DND-41 (cell line): Measurements from ENCODE around the gene CAPN5.

Source experiments
- EZH2 ChIP-seq: IDR thresholded peaks from 3 replicates; pipeline ENCODE4 v1.6.1; 2012; ENCODE audit warnings: borderline replicate concordance, low read depth, mild to moderate bottlenecking, moderate library complexity, low read length, inconsistent platforms; ENCODE audit not compliant: severe bottlenecking
- TF ChIP-seq, protein P1 (sequence below): IDR thresholded peaks from 2 replicates; pipeline ENCODE4 v1.5.1; 2012; ENCODE audit warnings: borderline replicate concordance, low read length, moderate library complexity, mild to moderate bottlenecking; ENCODE audit not compliant: poor library complexity, severe bottlenecking; ENCODE audit errors: extremely low read depth

DNA sequence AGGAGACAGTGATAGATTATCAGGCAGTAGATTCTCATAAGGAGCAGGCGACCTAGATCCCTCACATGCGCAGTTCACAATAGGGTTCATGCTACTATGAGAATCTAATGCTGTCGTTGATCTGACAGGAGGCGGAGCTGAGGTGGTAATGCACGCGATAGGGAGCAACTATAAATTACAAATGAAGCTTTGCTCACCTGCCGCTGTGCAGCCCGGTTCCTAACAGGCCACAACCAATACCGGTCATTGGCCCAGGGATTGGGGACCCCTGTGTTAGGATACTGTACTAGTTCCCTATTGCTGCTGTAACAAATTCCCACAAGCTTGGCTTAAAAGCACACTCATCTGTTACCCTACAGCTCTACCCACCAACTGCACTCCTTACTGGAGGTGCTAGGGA lies 21.9 kb upstream of the CAPN5 start:
- TF ChIP-seq, protein P1, sequence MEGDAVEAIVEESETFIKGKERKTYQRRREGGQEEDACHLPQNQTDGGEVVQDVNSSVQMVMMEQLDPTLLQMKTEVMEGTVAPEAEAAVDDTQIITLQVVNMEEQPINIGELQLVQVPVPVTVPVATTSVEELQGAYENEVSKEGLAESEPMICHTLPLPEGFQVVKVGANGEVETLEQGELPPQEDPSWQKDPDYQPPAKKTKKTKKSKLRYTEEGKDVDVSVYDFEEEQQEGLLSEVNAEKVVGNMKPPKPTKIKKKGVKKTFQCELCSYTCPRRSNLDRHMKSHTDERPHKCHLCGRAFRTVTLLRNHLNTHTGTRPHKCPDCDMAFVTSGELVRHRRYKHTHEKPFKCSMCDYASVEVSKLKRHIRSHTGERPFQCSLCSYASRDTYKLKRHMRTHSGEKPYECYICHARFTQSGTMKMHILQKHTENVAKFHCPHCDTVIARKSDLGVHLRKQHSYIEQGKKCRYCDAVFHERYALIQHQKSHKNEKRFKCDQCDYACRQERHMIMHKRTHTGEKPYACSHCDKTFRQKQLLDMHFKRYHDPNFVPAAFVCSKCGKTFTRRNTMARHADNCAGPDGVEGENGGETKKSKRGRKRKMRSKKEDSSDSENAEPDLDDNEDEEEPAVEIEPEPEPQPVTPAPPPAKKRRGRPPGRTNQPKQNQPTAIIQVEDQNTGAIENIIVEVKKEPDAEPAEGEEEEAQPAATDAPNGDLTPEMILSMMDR, result no peak
- no peak for TF ChIP-seq EZH2
